HG03103 (cell line): Measurements from ENCODE around the gene SLC25A3.
A peak's percentile ranks its signal among the peaks of the same experiment; 100 is the strongest.
"Not testable (repeated sequence)": the region's sequence is repeated elsewhere in the genome, so short reads cannot be mapped to it uniquely, and the experiment has no call there.

Experiments
- ATAC-seq: cut with Tn5 transposase; IDR thresholded peaks from one replicate; pipeline ENCODE4 v1.9.1; 2021; ENCODE audit warnings: low read depth; ENCODE audit not compliant: unreplicated experiment

The SLC25A3 gene

DNA sequence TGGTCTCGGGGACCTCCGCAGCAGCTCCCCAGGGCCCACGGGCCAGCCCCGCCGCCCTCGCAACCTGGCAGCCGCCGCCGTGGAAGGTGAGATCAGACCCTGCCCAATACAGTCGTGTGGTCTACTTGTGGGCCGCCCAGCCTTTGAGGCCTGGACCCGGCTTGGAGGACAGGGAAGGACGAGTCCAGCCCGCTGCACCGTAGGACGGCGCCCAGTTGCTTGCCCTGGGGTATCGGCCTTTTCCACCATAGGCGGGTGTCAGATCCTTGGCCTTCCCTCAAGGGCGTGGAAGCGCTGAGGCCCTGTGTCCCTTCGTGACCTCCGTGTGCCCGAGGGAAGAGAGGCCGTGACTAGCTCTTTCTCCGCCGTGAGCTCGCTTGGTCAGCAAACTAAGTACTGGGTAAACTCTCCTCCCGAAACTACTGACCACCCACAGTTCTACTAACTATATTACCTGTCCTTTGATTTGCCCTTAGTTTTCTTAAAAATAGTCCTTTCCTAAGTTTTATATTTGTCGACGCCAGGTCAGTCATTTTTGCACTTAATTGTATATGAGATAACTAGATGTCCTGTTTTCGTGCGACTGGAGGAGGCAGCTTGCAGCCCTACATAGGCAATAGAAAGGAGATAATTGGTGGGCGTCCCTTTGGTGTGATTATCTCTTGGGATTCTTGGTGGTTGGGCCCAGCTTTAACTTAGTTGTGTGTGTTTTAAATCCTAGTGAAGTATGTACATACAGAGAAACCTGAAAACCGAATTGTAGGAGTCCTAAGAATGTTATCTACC, 757 bp downstream of the SLC25A3 start:
- ATAC-seq, result no peak

DNA sequence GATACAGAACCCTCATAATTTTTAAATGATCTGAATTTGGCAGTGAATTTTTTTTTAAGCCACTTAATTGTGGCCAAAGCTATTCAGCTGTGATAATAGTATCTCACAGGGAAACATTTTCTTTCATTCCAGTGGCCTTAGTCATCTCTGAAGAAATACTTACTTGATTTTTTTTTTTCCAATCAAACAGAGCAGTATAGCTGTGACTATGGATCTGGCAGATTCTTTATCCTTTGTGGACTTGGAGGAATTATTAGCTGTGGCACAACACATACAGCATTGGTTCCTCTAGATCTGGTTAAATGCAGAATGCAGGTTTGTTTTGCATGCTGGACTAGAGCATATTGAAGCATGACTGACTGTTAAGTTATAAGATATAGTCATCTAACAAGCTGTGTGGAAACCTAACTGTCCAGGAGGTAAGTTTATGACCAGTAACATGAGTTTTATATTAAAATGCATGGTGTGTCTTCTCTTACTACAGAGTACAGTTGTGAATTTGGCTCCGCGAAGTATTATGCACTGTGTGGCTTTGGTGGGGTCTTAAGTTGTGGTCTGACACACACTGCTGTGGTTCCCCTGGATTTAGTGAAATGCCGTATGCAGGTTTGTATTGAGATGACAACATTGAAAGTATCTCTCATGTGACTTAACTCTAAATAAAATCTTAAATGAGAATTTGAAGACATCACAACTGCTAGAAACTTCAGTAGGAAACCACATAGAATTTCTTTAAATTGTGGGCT, 1.9 kb downstream of the SLC25A3 start:
- ATAC-seq, result no peak

DNA sequence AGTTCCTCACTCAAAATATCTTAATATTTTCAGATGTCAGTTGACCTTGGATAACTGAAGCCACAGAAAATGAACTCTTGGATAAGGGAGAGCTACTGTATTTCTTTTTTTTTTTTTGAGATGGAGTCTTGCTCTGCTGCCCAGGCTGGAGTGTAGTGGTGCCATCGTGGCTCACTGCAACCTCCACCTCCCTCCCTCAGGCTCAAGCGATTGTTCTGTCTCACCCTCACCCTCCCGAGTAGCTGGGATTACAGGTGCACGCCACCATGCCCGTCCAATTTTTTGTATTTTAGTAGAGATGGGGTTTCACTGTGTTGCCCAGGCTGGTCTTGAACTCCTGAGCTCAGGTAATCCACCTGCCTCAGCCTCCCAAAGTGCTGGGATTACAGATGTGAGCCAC, 3.8 kb downstream of the SLC25A3 start:
- ATAC-seq, result not testable (repeated sequence)

DNA sequence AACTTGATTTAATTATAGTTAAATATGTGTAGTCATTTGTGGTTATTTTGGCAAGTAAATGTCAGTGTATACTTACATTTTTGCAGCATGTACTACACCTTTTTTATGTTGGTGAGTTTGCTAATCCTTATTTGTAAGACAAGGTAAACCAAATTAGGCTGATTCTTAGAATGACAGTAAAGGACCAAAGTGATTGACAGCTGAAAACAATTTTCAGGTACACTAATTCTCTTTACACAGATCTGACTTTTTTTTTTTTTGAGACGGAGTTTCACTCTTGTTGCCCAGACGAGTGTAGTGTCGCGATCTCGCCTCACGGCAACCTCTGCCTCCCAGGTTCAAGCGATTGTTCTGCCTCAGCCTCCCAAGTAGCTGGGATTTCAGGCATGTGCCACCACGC, 8.4 kb downstream of the SLC25A3 start:
- no peak for ATAC-seq

DNA sequence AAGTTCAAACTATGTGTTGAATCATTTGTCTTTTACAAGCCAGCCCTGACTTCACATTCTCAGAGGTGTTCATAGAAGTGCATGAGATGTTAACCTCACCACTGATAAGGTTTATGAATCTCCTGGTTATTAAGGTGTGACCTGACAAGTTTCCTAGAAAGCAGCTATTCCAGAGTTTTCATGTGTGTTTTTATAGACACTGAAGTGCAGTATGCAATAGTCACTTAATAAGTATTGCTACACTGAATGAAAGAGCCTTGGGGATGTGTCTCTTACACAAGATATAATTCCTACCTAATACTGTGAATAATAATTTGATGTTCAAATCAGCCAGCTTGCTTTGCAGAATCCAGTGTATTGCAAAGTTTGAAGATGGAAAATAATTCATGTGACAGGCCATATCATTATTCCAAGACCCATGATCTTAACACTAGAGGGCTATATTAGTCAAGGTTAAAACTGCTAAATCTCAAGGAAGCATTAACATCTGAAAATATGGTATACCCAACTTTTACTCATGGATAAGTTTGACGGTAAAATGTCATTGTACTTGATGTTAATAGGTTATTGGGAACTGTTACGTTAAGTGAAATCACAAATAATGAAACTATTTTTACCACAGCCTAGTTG, 13.0 kb downstream of the SLC25A3 start:
- ATAC-seq, result no peak

DNA sequence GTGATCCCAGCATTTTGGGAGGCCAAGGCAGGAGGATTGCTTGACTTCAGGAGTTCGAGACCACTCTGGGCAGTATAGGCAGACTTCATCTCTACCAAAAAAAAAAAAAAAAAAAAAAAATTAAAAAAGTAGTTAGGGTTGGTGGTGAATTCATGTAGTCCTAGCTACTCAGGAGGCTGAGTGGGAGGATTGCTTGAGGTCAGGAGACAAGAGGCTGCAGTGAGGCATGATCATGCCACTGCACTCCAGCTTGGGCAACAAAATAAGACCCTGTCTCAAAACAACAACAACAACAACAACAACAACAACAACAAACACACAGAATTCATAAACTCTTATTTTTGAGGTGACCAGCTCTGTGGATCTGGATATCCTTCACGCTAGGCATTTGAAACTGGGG, 17.1 kb downstream of the SLC25A3 start:
- no peak for ATAC-seq

DNA sequence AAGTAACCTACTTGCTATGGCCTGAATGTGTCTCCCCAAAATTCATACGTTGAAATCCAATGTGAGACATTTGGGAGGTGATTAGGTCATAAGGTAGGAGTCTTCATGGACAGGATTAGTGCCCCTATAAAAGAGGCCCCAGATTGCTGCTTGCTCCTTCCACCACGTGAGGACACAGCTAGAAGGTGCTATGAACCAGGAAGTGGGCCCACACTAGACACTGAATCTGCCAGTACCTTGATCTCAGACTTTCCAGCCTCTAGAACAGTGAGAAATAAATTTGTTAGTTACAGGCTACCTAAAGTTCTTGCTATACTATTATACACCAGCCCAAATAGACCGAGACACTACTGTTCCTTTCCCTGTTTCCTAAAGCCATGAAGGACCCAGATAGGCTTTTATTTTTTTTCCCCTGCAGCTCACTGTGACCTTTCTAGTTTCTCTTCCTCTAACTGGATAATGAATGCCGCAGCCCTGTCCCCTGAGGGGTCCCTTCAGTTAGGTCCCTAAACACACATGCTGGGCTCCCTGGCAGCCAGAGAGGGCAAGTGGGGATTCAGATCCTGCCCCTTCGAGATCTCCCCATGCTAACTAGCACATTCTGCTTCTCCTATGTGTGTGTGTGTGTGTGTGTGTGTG, 19.3 kb downstream of the SLC25A3 start:
- peak; percentile 88 for ATAC-seq

DNA sequence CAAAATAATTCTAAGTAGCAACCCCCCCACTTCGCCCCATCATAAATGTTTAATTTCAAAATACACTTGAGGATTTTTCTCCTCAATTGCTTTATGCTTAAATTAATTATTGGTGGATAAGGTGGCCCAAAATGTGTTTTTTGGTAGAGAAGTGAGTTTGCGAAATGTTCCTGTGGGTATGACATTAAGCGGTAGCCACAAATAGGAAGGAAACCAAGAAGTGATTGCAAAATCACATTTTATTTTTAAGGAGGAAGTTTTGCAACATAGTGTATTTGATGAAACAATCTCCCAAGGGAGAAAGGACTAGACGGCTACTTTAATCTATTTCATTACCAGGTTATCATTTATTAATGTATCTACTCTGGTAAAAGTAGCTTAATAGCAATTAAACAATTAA, 25.5 kb downstream of the SLC25A3 start:
- no peak for ATAC-seq

DNA sequence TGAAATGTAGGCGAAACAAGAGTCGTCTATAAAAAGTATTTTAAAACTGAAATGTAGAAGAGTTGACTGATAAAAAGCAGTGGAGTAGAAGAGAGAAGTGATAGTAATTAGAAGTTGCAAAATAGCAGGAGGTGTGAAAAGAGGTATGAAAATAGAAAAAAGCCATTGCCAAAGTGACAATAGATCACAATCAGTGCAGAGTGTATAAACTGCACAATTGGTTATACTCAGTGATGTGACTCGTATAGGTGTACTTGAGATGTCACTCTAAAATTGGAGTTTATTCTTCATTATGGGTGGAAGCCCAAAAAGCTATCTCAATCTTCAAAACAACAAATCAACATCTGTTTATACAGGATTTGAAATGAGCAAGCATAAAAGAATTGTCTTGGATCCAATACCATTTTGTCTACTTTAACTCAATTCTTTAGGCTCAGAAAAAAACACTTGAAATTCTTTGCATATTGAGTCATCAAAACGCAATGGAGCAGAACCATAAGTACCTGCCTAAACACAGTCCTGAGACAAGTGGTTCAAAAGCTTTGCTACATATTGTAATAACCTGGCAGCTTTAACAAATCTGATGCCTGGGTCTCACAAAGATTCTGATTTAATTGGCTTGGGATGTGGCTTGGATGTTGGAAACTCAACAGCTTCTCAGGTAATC, 42.3 kb downstream of the SLC25A3 start:
- peak; percentile 87 for ATAC-seq

DNA sequence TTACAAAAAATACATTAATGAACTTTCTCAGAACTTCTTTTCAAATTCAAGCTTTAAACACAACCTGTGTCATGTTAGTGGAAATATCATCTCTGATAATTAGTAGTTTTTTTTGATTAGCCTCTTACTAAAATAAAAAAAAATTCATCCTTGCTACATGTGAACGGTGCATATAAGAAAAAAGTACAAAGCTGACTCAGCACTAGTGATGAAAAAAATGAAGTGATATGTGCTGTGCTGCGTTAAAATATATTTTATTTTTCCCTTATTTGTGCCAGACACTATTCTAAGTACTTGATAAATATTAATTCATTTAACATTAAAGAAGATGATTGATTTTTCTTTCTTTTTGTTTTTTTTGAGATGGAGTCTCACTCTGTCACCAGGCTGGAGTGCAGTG, 43.6 kb downstream of the SLC25A3 start:
- ATAC-seq, result no peak

DNA sequence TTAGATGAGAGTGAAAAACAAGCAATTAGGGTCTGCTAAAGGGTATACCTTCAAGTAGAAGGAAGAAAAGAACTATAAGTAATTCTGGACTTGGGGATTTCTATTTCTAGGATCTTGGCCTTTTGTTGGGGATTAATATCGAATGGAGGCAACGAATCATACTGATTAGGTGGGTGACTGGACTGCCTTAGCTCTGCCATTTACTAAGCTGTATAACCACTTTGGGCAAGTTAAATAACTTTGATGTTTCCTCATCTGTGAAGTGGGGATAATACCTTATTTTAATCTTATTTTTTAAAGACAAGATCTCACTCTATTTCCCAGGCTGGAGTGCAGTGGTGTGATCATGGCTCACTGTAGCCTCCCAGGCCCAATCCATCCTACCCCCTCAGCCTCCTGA, 44.5 kb downstream of the SLC25A3 start:
- ATAC-seq, result no peak

DNA sequence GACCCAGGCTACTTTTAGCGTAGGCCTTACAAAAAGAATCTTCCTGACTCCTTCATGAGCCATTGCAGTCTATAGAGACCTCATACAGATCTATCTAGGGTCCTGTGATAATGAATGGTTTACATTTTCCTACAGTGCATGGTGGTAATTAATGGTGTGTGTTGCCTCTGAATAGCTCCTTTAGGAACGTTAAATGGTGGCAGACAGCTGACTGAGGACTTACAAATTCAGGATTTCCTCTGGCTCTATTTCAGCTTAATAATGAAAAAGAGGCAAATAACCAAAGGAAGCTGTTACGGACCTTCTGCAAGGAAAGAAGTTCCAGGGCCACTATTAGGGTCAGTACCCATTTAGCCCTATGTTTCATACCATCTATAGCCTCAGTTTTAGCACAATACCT, 46.0 kb downstream of the SLC25A3 start:
- no peak for ATAC-seq

DNA sequence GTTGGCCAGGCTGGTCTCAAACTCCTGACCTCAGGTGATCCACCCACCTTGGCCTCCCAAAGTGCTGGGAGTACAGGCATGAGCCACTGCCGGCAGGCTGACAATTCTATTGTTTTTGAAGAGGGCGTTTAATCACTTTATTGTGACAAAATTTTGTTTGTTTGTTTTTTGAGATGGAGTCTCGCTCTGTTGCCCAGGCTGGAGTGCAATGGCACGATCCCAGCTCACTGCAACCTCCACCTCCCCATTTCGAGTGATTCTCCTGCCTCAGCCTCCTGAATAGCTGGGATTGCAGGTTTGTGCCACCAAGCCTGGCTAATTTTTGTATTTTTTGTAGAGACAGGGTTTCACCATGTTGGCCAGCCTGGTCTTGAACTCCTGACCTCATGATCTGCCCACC, 49.3 kb downstream of the SLC25A3 start:
- ATAC-seq, result not testable (repeated sequence)

DNA sequence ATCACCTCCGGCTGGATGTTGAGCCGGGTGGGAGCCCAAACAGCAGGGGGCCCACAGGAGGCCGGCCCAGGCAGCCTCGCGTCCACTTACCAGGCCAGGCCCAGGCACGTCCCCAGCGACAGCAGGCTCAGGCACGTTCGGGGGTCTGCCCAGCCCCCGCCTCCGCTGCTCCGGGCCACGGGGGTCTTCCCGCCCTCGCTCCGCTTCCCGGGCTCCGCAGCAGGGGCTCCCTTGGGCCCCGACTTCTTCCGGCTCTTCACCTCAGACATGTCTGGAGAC, 50.9 kb downstream of the SLC25A3 start:
- peak; percentile 2 for ATAC-seq

DNA sequence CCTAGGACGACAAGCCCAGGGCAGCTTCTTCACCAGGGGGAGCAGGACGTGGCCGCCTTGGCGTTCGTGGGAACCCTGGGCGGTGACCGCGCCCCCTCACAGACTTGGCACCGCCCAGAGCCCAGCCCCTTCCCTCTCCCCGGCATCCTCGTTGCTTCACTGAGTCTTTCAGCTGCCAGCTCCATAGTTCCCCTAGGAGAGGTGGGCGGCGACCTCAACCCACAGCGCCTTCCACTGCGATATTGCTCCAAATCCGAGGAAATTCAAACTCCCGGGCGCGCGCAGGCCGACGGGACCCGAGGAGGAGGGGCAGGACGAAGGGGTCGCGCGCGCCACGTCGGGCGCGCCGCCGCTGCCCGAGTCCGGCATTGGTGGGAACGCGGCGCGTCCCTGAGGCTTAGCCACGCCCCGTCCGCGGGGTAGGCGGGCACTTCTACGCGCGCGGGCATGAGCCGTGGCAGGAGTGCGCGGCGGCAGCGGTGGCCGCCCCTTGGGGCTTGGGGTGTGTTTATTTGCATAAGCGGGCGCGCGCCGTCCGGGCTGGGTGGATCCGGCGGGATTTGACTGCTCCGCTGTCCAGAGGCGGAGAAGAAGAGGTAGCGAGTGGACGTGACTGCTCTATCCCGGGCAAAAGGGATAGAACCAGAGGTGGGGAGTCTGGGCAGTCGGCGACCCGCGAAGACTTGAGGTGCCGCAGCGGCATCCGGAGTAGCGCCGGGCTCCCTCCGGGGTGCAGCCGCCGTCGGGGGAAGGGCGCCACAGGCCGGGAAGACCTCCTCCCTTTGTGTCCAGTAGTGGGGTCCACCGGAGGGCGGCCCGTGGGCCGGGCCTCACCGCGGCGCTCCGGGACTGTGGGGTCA, 51.5 kb downstream of the SLC25A3 start, which contains the start of the genes APAF1 and IKBIP:
Gene APAF1, plus strand, starts transcription at position 579 of the 860 bp plus-strand sequence. CDS start 3,070 bp downstream, outside the sequence.
Gene IKBIP, minus strand, starts transcription at position 77 of the 860 bp plus-strand sequence. CDS start 87 bp downstream, outside the sequence.
- peak; percentile 83 for ATAC-seq

DNA sequence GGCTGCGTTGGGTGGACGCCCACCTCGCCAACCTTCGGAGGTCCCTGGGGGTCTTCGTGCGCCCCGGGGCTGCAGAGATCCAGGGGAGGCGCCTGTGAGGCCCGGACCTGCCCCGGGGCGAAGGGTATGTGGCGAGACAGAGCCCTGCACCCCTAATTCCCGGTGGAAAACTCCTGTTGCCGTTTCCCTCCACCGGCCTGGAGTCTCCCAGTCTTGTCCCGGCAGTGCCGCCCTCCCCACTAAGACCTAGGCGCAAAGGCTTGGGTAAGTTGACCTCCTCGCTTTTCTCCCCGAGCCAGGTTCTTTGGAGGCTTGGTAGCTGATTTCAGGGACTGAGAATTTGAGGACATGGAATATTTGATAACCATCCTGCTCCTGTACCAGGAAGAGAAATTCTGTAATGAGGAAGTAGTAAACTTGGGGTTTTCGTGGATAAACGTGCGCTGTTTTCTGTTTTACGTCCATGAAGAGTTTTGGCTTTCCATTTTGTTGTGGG, 52.1 kb downstream of the SLC25A3 start:
- ATAC-seq, result no peak

DNA sequence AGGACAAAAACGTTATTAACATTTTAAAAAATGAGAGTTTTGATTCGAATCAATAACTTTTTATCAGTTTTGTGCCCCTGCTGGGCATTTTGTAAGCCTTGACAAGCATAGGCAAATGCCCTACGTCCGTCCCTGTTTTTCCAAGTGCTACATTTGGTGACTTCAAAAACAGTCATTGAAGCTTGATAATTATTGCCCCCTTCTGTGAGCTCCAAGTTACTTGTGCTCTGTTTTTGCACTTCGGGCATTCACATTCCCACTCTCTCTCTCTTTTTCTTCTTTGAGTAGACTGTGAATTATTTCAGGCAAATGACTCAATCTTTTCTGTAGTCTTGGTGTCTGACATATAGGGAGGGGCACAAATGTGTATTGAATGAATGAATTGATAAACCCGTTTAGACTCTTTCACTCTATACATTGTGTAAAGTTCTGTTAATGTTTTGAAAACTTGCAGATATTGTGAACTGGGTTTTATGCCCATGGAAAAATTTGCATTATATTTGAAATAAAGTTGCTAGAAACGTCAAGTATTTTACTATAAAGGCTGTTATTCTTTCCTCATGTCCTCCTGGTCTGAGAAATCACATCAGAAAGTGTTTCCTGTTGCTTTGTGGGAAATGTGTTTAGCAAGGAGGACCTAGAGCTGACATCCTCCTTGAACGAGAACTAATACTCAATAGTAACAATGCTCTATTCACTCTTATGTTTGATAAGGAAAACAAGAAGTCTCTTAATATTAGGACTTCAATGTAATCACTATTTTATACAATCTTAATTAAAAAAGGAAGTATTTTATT, 53.0 kb downstream of the SLC25A3 start:
- no peak for ATAC-seq

DNA sequence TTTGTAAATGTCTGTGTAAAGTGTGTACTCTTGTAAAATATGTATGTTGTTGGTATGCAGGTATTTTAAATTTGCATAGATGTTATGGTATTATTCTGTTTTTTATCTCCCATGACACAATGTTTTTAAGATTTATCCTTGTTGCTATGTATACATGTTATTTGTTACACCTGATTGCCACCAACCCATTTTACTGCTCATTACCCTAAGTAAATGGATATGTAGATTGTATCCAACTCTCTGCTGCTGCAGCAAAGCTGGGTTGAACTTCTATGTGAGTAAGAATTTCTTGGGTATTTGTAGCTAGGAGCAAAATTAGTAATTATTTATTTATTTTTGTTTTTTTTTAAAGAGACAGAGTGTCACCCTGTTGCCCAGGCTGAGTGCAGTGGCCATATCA, 57.8 kb downstream of the SLC25A3 start:
- no peak for ATAC-seq
